Measurements from ENCODE around the gene HS6ST3. TPM values are rescaled to one million over a fixed set of nuclear protein-coding genes. Genes with fewer than 3 reads are reported as not detected.
A peak's percentile ranks its signal among the peaks of the same experiment; 100 is the strongest.

HS6ST3 gene
- total RNA-seq, 2 donors from 2014 or later: 0.08 TPM; not detected in 1

DNA sequence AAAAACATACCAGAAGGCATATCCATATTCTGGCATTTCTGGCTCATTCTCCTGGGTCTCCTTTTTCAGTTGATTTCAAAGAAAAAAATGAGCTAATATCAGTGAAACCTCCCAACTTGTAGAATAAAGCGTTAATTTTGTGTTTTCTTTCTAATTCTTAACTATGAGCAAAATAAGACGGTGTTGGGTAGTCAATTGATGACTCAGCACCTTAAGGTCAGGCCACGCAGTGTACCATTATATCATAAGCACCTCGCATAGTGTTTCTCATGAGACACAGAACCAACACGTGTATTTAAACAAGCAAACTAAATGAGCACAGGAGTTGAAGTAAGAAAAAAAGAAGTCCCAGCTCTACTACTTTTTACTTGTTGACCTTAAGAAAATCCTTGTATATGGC lies 729.5 kb downstream of the HS6ST3 start:
- no peak for DNase-seq
- intact Hi-C loops (cut with DNase I, micrococcal nuclease): no loop called here
- no peak for ATAC-seq

DNA sequence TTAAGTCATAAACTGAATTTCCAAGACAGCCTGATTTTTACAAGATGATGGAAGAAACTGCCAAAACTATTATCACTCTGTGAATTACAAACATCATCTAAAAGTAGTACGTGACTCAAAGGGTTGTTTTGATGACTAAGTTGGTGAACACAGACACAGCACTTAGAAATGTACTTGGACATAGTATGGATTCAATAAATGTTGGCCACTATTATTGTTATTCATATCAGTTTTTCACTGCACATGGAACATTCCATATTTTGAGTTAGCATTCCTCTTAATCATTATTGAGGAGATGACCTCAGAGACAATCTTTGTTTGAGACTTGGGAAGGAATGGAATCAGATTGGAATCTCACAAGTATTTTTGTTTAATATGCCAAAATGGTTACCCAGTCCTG lies 731.5 kb downstream of the HS6ST3 start:
- no peak for ATAC-seq
- DNase-seq: no peak
- intact Hi-C loops (cut with DNase I, micrococcal nuclease): no loop called here

GRCh38 chr13:96821971-96822370 lies 732.1 kb downstream of the HS6ST3 start:
- no peak for ATAC-seq
- intact Hi-C loops (cut with DNase I, micrococcal nuclease): no loop called here
- DNase-seq: no peak

GRCh38 chr13:96822895-96823294 lies 733.0 kb downstream of the HS6ST3 start:
- intact Hi-C loops (cut with DNase I, micrococcal nuclease): no loop called here
- DNase-seq (peak in 1 of 2 donors; percentile 51), ATAC-seq (peak; percentile 98)

GRCh38 chr13:96824140-96824539 lies 734.2 kb downstream of the HS6ST3 start:
- intact Hi-C loops (cut with DNase I, micrococcal nuclease): no loop called here
- no peak for DNase-seq
- ATAC-seq: no peak

DNA sequence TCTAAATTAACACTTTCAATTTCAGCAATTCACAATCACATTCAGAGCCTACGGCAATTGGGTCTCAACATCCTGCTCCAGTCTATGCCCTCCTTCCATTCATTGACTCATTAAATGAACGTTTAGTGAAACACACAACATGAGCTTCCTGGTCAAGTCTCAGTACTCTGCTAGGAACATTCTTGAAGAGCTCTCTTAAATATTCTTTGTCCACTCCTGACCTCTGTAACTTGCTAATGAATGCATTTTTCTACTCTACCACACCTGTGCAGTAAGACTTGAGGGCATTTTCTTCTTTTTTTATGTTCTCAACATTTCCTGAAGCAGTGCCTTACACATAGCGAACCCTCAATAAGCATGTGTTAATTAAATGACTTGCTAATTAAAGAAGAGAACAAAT lies 735.7 kb downstream of the HS6ST3 start:
- intact Hi-C loops (cut with DNase I, micrococcal nuclease): no loop called here
- ATAC-seq (no peak), DNase-seq (no peak)

- intact Hi-C loops (cut with DNase I, micrococcal nuclease): no loop called here
Observed at GRCh38 chr13:96834626-96835025, 744.7 kb downstream of the HS6ST3 start.

GRCh38 chr13:96835546-96835945 lies 745.6 kb downstream of the HS6ST3 start:
- intact Hi-C loops (cut with DNase I, micrococcal nuclease): no loop called here
- DNase-seq (no peak), ATAC-seq (no peak)

More at GRCh38 chr13:96834626-96835025, 744.7 kb downstream of the HS6ST3 start:
- DNase-seq: no peak
- ATAC-seq: no peak

DNA sequence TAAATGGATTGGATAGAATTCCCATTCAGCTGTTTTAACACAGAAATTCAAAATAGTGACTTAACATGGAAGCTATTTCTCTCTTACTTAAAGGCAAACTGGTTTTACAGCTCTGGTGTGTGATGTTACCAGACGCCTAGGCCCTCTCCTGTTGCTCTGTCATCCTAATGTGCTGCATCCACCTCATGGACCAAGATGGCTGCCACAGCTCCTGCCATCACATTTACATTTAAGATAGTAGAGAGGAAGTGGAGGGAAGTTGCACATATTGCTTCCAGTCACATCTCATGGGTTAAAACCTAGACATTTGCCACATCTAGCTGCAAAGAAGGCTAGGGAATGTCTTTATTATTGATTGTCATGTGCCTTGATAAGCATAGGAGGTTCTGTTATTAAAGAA lies 746.8 kb downstream of the HS6ST3 start:
- no peak for ATAC-seq
- DNase-seq: no peak
- intact Hi-C loops (cut with DNase I, micrococcal nuclease): no loop called here

DNA sequence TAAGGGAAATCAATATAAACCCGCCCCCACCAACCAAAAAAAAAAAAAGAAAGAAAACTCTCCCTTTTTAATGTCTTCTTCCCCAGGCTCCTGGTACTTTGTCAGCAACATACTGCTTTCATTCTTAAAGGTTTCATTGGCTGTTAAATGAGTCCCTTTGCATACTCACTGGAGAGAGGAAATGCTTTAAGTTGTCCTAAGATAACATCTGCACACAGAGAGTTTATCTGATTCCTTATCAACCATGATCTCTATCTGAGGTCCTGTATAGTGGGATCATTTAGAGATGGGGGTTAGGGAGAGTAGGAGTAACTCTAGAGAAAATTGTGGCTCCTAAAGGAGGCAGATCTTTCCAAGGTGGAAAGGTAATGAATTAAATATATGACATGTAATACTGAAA lies 747.9 kb downstream of the HS6ST3 start:
- intact Hi-C loops (cut with DNase I, micrococcal nuclease): no loop called here
- ATAC-seq: no peak

DNA sequence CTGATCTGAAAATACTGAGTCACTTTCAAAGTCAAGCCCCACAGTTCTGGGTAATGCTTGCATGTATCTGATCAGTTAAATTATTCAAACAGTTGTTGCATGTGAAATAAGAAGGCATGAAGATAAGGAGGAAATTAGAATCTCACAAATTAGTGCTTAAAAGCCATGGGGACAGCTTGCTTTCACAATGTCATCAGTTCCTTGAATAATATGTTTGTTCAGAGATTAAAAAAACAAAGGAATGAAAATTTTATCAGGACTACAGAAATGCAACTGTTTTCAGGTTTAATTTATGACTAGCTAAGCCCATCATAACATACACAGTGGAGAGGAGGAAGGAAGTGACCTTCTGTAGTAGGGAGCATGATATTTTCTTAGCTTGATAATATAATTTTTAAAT lies 754.3 kb downstream of the HS6ST3 start:
- no peak for DNase-seq
- no peak for ATAC-seq
- intact Hi-C loops (cut with DNase I, micrococcal nuclease): no loop called here

More for the DNA sequence above, 747.9 kb downstream of the HS6ST3 start:
- DNase-seq: no peak

DNA sequence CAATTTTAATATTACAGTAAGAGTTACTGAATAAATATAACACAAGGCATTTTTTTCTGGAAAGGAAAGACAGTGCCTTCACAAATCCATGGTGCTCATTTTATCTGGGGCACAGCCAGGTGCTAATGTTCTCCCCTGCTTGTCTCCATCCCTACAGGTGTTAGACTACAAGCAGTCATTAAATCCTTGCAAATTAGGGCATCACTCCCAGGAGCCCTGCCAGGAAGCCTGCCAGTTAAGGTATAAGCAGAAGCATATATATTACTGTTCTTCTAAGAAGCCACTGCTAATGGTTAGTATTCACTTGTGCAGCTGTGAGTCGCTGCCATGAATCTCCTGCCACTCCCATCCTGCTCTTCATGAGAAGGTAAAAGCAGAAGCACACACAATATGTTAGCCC lies 754.7 kb downstream of the HS6ST3 start:
- DNase-seq (no peak), ATAC-seq (no peak)
- intact Hi-C loops (cut with DNase I, micrococcal nuclease): no loop called here

DNA sequence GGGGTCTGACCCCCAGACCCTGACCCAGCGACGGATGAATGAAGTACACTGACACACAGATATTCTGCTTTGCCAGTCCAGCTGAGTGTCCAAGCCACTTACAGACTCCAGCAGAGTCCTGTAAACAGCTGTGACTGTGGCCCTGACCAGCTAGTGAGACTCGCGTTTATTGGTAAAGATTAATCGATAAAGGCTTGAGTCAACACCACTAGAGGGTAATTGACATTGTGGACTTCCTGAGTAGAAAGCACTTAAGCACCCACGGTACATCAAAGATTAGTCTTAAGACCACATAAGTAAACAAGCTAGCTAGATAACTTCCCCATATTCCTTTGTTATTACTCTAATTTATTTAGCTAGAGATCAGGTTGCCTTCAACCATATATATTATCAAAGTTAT lies 758.4 kb downstream of the HS6ST3 start:
- intact Hi-C loops (cut with DNase I, micrococcal nuclease): no loop called here
- no peak for DNase-seq
- ATAC-seq: no peak

GRCh38 chr13:96849091-96849490 lies 759.2 kb downstream of the HS6ST3 start:
- intact Hi-C loops (cut with DNase I, micrococcal nuclease): no loop called here
- no peak for DNase-seq
- no peak for ATAC-seq

DNA sequence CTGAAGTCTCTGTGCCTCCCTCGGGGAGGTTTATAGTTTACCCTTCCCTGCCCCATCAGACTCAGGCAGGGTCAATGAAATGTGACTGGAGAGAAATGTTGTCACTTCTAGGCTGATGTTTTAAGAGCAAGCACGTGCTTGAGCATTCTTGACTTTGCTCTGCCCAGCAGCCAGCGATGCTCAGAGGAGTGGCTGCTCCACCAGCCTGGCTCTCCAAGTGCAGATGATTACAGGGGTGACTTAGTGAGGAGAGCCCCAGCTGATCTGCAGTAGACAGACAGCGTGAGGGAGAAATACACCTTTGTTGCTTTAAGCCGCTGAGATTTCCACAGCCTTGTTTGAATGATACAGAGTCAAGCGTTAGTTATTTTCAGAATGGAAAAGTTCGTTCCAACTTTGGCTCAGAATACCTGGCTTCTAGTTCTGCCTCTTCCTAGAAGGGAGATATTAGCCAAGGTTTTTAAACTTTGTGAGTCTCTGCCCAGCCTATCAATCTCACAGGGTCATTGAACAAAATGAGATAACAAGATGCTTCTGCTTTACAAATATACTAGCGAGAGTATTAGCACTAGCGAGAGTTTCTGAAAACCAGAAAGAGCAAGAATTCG lies 760.7 kb downstream of the HS6ST3 start:
- no peak for DNase-seq
- ATAC-seq: no peak
- intact Hi-C loops (cut with DNase I, micrococcal nuclease): no loop called here

DNA sequence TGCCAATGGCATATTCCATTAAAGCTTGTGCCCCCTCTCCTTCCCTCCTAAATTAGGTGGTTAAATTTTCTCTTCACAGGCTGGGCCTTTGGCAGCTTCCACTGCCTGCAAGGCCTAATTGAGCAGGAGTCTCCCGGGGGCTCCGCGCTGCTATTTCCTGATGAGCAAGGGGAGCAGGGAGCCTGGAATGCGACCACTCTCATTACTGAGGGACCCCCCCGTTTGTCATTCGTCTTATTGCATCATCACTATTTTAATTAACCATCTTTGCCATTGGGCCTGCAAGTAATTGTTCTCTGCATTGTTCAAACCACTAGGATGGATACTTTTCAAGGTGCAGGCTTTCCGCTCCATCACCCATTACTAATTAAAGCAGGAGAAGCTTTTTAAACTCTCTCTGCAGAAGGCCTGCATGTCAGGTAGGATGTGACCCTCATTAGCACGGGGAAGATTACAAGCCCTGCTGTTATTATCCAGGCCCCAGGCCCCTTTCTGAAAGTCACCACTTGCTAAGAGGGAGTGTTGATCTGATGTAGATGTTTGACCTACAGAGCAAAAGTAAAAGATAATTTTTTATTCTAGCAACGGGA lies 762.0 kb downstream of the HS6ST3 start:
- ATAC-seq (no peak), DNase-seq (no peak)
- intact Hi-C loops (cut with DNase I, micrococcal nuclease): no loop called here

- intact Hi-C loops (cut with DNase I, micrococcal nuclease): no loop called here
- ATAC-seq: no peak
- DNase-seq: no peak
Observed at GRCh38 chr13:96858133-96858826, 768.4 kb downstream of the HS6ST3 start.

DNA sequence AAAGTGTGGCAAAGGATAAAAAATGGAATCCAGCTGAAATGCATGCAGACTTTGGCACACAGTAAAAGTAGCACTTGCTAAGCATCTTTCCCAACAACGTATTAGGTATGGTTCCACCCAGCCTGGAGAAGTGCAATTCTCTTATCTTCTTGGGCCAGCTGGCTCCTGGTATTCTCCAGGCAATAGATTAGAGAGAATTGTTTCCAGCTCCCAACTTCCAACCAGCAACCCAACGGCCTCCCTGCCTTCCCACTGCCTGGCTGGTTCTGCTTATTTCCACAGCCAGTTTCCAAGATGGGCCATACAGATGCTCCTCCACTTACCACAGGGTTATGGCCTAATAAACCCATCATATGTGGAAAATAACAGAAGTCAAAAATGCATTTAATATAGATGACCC lies 771.0 kb downstream of the HS6ST3 start:
- intact Hi-C loops (cut with DNase I, micrococcal nuclease): no loop called here
- no peak for DNase-seq
- no peak for ATAC-seq

DNA sequence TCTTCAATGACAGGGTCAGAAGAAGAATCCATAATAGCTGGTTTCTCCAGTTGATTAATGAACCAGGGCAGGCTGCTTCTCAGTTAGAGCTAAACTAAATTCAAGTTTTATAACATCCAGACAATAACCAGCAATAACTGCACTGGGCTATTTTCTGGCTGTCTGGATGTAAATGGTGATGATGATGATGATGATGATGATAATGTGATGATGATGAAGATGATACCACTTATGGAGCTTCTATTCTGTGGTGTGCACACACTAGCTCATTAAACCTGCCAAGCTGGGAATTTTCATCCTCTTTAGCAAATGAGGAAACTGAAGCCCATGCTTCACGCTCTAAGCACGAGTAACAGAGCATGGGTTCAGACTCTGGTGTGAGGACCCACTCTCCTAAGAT lies 772.2 kb downstream of the HS6ST3 start:
- intact Hi-C loops (cut with DNase I, micrococcal nuclease): no loop called here
- ATAC-seq: no peak
- no peak for DNase-seq

DNA sequence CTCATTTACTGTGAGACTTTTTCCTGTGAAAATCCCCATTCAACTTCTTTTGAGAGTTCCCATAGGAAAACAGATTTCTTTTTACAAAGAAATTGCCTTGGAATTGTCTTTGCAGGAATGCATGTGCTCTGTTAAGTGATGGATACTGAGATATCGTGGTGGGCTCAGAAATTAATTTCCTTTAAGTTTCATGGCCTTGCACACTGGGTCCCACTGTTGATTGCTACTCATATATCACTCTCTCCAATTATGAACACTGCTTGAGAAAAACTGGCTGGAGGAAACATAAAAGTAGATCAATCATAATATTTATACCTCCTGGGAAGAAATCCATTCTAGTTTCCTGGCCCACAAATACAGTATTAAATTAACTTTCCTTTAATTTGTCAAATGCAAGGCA lies 773.1 kb downstream of the HS6ST3 start:
- DNase-seq (no peak), ATAC-seq (no peak)
- intact Hi-C loops (cut with DNase I, micrococcal nuclease): no loop called here

DNA sequence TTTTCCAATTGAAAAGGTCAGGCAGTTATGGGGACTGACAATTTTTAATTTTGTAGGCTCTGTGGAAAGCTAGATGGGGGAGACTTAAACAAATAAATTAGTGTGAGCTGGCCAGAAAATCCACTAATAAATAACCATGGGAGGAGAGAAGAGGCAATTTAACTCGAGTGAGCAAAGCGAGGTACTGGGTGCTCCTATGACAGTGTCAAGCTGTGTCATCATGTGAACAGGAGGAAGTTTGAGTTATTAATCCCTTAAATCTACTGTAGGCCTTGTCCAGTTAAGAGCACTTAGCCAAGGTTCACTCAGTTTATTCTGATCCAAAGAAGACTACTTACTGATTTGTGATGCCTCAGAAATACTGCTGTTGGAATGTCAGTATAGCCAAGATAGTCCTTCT lies 781.6 kb downstream of the HS6ST3 start:
- ATAC-seq: no peak
- intact Hi-C loops (cut with DNase I, micrococcal nuclease): no loop called here
- DNase-seq: no peak
